Measurements from ENCODE around the gene STRA6. TPM values are rescaled to one million over a fixed set of nuclear protein-coding genes. Genes with fewer than 3 reads are reported as not detected.

Gene STRA6
- total RNA-seq, 1 donor from 2014 or later: not detected

- no peak for DNase-seq (ENCODE audit: low spot score)
These were observed 68.7 kb downstream of the STRA6 start for GRCh38 chr15:74133694-74134386.

GRCh38 chr15:74132681-74133651 lies 69.6 kb downstream of the STRA6 start:
- no peak for DNase-seq (ENCODE audit: low spot score)

- DNase-seq (ENCODE audit: low spot score): no peak
These were observed 70.8 kb downstream of the STRA6 start for GRCh38 chr15:74131628-74132413.

GRCh38 chr15:74130849-74131627 lies 71.5 kb downstream of the STRA6 start:
- DNase-seq (ENCODE audit: low spot score): no peak

GRCh38 chr15:74130155-74130848 lies 72.3 kb downstream of the STRA6 start, which contains the start of gene ISLR2:
ISLR2 (plus strand) TSS chr15:74130586; CDS start chr15:74132755, 2,169 bp downstream.
- DNase-seq (ENCODE audit: low spot score): no peak

- no peak for DNase-seq (ENCODE audit: low spot score)
These were observed 72.9 kb downstream of the STRA6 start for GRCh38 chr15:74129586-74130154.

Other genes with a start within 250 kb of the STRA6 start
- gene STOML1, start 210.5 kb downstream of the STRA6 start, total RNA-seq: 18.6 TPM
- 92.3 TPM for gene PML, start 208.1 kb downstream of the STRA6 start, total RNA-seq
- not detected for gene GOLGA6A, start 120.2 kb downstream of the STRA6 start, total RNA-seq
- 0.61 TPM for gene ISLR2, start 72.2 kb downstream of the STRA6 start, total RNA-seq
- gene ISLR, start 29.1 kb downstream of the STRA6 start, total RNA-seq: 35.5 TPM
- not detected for gene CCDC33, start 33.5 kb upstream of the STRA6 start, total RNA-seq
- 1.9 TPM for gene CYP11A1, start 164.9 kb upstream of the STRA6 start, total RNA-seq
- 2.1 TPM for gene SEMA7A, start 231.2 kb upstream of the STRA6 start, total RNA-seq